Astrocyte of the spinal cord (primary cell): Measurements from ENCODE around the gene NLRP1.

ENCODE experiments used
- DNase-seq: peaks from one replicate; pipeline ENCODE4 v3.0.0; 2011; ENCODE audit warnings: low read depth, low spot score
- H3K4me3 ChIP-seq: 2 replicates; pipeline ENCODE4 v1.5.1; 2011; ENCODE audit warnings: low read depth, mild to moderate bottlenecking, low read length, moderate library complexity
- CTCF ChIP-seq: IDR thresholded peaks from 2 replicates; pipeline ENCODE4 v1.5.1; 2012; ENCODE audit warnings: low read depth, mild to moderate bottlenecking, low read length, inconsistent platforms
- in situ Hi-C: cut with HindIII; loops from 2 replicates; pipeline ENCODE4 v1.10.0; 2017; ENCODE audit warnings: low sequenced_read_pairs

Gene NLRP1

GRCh38 chr17:5571281-5571680 is 13.0 kb downstream of the NLRP1 start:
- in situ Hi-C loops = no loop called here
- TF ChIP-seq CTCF = no peak
- DNase-seq = no peak
- H3K4me3 ChIP-seq = no peak overlapping the region

GRCh38 chr17:5565808-5566207 is 18.5 kb downstream of the NLRP1 start:
- TF ChIP-seq CTCF = no peak
- H3K4me3 ChIP-seq = no peak overlapping the region
- no peak for DNase-seq
- in situ Hi-C loops = no loop called here

- no peak overlapping the region for H3K4me3 ChIP-seq
- TF ChIP-seq CTCF = no peak
- in situ Hi-C loops = no loop called here
- no peak for DNase-seq
These were observed 20.9 kb downstream of the NLRP1 start for GRCh38 chr17:5563456-5563855.

- in situ Hi-C loops = no loop called here
- TF ChIP-seq CTCF = no peak
- H3K4me3 ChIP-seq = no peak overlapping the region
- DNase-seq = no peak
These were observed 21.5 kb downstream of the NLRP1 start for GRCh38 chr17:5562661-5563360.

GRCh38 chr17:5561736-5562571 is 22.4 kb downstream of the NLRP1 start:
- in situ Hi-C loops = no loop called here
- no peak for DNase-seq
- no peak for TF ChIP-seq CTCF
- no peak overlapping the region for H3K4me3 ChIP-seq

- H3K4me3 ChIP-seq = no peak overlapping the region
- DNase-seq = no peak
- in situ Hi-C loops = no loop called here
- TF ChIP-seq CTCF = no peak
These were observed 23.8 kb downstream of the NLRP1 start for GRCh38 chr17:5560361-5560988.
